ENCODE data around the gene TSEN34.
A peak's percentile ranks its signal among the peaks of the same experiment; 100 is the strongest.
"Not testable (repeated sequence)": the region's sequence is repeated elsewhere in the genome, so short reads cannot be mapped to it uniquely, and the experiment has no call there.

Gene TSEN34

DNA sequence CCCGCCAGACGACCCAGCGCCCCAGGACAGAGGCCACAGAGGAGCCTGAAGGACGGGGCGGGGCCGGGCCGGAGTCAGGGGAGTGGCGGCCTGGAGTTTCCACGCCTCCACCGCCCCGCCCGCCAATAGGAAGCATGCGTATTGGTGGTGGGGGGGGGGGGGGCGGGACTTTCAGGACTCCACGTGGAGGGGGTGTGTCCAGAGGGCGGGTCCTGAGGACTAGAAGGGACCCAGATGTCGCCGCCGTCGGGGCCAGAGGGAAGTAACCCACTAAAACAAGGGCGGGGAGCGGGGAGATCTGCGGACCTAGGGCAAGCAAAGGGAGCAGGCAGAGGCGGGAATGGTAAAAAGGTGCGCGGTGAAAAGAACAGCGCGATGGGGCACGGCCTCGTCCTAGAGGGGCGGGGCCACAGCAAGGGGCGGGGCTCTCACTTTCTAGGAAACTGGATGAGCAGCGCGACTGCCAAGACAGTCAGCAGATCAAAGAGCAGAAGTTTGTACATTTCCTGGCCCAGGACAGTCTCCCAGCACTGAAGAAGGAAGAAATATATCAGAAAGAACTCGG, 28.8 kb upstream of the TSEN34 start:
- peak; percentile 70 for DNase-seq (ENCODE audit: low read depth)

DNA sequence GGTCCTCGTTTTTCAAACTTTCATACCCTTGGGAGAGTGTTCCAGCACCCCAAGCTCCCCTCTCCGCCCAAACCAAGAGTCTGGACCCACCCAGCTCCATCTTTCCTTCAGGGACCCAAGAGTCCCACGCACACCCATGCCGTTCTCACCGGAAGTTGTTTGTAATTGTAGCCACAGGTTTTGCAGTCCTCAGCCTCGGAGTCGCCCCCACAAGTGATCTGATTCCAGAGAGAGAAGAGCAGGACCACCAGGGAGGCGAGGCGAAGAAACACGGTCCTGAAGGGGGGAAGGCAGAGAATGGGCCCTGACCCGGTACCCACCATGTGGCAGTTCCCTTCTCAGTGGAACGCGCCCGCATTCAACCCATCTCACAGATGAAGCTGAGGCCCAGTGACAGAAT, 28.2 kb upstream of the TSEN34 start:
- no peak for DNase-seq (ENCODE audit: low read depth)

DNA sequence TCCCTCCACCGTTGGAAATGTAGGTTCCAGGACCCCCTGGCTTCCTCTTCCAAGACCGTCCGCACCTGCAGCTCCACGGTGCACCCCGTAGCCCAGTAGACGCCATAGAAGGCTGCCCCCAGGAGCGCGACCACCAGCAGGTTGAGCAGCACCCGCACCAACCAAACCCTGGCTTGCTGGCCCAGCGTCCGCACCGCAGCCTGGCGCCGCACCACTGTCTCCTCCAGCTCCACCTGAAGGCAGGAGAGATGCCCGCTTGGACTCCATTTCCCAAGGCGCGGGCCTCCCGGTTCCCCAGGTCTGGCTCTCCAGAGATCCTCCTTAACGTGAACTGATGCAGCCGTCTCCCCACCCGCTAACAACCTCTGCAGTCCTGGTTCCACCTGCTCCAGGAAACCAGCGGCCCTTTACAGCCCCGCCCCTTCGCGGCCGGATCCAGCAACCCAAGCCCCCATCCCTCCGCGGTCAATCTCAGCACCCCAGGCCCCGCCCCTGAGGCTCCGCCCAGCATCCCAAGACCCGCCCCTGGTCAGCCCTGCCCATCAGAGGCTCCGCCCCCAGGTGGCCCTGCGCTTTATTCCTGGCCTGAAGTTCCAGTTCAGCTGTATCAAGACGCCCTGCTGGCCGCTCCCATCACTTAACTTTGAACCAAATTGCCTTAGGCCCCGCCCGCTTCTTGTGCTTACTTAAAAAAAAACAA, 26.6 kb upstream of the TSEN34 start:
- DNase-seq (ENCODE audit: low read depth), result no peak

DNA sequence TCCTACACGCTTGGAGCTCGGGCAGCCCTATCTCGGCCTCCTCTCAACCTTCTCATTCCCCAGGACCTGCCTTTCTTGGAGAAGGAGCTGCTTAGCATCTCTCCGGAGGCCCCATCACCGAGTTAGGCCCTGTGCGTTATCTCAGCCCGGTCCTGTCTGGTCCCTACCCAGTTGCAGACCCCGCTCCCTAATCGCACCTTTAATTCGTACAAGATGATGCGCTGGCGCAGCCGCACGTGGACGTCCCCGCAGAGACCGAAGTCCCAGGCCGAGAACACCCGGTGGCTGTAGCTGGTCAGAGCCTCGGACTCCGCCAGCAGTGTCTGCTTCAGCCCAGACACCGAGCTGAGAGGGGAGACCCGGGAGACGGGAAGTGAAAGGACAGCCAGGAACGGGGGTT, 25.9 kb upstream of the TSEN34 start:
- no peak for DNase-seq (ENCODE audit: low read depth)

DNA sequence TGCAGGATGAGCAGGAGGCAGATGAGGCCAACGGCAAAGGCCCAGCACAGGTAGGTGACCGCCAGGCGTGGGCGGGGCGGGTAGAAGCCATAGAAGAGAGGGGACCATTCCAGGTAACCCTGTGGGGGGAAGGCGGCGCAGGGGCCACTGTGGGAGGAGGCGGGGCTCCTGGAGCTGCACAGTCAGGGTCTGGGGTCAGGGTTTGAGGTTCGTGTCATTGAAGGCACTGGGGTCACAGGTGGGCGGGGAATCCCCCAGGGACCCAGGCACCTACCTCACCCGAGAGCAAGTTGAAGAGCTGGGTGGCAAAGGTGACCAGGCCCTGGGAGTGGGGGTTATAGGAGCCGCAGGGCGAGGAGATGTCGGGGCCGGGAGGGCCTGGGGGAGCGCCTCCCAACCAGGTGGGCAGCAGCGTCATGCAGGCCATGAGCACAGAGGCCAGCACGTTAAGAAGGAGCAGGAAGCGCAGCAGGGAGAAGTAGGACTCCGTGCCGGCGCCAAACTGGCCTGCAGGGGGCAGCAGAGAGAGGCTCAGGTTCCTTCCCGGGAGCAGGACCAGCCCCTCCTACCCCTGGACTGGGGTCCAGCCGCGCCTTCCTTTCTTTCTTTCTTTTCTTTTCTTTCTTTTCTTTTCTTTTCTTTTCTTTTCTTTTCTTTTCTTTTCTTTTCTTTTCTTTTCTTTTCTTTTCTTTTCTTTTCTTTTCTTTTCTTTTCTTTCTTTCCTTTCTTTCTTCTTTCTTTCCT, 22.8 kb upstream of the TSEN34 start:
- DNase-seq (ENCODE audit: low read depth), result peak; percentile 89

DNA sequence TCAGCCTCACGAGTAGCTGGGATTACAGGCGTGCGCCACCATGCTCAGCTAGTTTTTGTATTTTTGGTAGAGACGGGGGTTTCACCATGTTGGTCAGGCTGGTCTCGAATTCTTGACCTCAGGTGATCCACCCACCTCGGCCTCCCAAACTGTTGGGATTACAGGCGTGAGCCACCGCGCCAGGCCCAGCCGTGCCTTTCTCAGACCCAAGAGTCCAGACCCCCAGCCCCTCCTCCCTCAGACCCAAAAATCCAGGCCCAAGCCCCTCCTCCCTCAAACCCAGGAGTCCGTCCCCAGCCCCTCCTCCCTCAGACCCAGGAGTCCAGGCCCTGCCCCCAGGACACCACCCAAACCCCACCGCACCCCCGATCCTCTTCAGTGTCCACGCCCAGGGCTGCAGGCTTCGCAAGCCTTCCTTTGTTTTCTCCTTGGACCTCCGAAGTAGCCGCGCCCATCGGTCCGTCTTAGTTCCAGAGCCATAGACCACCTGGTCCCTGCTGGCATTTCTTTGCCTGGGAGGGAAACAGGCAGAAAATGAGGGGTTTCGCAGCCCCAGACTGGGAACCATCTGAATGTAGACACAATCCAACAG, 21.9 kb upstream of the TSEN34 start:
- DNase-seq (ENCODE audit: low read depth), result no peak

DNA sequence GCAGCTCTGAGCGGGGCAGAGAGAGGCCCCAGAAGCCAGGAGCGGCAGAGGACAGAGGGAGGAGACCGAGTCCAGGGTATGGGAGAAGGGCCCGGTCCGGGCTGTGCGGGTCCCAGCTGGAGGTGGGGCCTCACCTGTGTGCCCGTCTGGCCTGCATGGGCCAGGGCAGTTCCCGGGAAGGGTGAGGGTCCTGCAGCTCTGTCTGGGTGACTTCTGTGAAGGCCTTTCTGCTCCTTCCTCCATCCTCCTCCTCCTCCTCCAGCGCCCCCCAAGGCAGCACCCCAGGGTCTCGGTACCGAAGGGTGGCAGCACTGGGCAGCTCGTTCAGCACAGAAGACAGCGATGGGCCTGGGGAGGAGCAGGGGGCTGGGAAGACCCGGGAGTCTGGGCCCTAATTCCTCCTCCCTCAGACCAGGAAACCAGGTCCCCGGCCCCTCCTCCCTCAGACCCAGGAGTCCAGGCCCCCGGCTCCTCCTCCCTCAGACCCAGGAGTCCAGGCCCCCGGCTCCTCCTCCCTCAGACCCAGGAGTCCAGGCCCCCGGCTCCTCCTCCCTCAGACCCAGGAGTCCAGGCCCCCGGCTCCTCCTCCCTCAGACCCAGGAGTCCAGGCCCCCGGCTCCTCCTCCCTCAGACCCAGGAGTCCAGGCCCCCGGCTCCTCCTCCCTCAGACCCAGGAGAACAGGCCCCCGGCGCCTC, 19.2 kb upstream of the TSEN34 start:
- not testable (repeated sequence) for DNase-seq (ENCODE audit: low read depth)

DNA sequence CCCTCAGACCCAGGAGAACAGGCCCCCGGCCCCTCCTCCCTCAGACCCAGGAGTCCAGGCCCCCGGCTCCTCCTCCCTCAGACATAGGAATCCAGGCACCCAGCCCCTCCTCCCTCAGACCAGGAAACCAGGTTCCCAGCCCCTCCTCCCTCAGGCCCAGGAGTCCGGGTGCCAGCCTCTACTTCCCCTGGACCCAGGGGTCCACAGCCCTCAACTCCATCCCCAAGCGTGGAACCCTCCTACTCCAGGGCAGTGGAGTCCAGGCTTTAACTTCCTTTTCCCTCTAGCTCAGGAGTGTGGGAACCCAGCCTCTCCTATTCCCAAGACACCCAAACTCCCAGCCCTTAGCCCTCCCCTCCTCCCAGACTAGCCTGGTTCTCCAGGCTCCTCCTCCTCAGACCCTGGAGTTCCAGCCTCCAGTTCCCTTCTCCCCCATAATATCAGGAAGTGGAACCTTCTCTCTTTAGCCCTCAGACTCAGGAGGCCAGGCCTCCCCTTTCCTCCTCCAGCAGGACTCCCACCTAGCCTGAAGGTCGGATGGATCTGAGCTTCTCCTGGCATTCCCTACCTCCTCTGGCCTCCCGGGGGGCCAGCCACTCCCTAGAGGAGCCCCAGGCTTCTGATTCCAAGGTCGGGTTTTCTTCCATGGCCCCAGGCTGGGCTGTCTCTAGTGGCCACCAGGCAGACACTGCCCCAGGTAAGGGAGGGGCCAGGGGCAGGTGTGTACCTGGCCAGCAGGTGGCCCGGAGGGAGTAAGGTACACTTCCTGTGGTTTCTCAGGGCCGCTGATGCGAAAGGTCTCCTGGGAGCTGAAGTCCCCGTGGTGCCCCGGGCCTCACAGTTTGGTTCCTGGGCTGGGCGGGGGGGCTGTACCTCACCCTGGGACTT, 18.4 kb upstream of the TSEN34 start, which contains the start of gene TMC4:
Gene TMC4 (minus strand): TSS at position 690 of the 888 bp plus-strand sequence. CDS start 43 bp downstream, at position 647.
- DNase-seq (ENCODE audit: low read depth), result no peak

DNA sequence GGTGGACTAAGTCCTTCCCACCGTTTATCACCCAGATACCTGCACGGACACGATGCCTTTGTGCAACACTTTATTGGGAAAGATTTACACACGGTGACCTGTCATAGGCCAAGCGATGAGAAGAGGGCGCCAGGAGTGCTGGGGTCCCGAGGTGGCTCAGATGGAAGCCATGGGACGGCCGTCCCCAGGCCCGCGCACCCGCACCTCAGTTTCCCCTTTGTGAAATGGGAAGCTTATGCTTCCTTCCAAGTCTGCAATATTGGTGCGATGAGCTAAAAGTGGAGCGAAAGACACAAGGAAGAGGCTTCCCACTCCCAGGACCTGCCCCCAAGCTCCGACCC, 17.8 kb upstream of the TSEN34 start:
- no peak for DNase-seq (ENCODE audit: low read depth)

DNA sequence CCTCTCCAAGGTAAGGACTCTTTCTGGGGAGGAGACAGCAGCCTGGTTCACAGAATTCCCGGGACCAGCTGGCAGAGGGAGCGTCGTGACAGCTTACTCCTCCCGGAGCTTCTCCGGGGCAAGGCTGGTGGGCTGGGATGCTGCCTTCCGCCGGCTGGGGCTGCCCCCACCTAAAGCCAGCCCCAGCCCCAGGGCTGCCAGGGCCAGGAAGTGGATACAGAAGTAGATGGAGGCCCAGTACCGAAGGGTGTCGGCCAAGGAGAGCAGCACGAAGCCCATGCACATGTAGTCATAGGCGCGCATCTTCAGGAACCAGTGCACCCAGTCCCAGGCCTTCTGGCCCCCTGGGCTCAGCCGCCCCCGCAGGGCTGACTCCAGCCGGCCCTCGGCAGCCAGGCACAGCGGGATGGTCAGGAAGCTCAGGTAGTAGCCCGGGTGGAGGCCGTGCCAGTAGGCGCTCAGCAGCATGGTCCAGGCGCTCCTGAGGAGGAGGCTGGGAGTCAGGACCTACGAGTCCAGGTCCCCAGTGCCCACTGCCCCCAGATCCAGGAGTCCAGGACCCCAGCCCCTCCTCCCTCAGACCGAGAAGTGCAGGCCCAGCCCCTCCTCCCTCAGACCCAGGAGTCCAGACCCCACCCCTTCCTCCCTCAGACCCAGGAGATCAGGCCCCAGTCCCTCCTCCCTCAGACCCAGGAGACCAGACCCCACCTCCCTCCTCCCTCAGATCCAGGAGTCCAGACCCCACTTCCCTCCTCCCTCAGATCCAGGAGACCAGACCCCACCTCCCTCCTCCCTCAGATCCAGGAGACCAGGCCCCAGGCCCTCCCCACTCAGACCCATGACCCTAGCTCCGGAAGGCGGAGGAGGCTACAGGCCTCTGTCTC, 16.9 kb upstream of the TSEN34 start:
- no peak for DNase-seq (ENCODE audit: low read depth)

DNA sequence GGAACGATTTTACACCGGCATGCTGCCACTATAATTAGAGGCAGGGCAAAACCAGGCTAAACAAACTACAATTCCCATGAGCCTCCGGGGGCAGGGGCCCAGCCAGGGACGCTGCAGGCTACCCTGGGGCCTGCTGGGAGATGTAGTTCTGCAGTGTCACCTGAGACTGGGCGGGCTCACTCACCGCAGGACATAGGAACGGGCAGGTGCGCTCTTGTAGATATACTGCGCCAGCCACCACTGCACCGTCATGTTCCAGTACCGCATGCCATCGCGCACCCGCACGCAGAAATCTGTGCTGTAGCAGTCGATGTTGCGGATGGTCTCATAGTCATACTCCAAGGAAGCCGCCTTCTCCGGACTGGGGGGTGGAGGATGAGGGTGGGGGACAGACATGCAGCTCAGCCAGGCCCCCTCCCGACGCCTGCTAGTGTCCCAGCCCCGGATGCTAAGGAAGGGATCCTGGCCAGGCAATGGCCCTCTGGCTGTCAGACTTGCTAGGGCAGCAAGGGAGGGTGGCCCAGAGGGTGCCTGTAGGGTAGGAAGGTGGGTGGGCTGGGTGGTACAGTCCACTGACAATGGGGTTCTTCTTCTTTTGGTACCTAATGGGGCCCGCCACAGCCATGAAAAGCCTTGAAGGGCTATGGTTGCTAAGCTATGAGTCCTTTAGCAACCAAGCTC, 12.4 kb upstream of the TSEN34 start:
- DNase-seq (ENCODE audit: low read depth), result no peak

DNA sequence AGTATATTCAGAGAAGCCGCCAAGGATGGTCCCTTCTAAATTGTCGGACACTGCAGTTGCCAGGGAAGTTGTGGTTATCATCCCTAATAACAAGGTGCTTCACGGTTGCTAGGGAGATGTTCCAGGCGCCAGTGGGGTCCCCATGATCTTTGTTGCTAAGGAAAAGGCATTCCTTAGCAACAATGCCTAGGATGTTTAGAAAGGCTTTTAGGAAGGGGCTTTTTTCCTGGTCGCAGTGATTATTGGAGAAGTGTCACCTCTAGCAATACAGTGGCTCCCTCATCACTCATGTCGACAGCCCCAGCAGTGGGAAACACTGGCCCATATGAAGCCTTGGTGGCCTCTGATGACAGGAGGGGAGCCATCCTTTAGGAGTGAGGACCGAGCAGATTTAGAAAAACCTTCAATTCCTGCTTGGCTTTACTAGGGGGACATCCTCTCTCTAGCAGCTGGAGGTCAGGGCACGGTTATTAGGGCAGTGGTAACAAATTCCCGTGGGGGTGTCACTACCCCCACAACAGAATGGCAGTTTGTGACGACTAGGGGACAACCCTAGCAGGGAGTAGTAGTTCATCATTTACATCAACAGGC, 11.8 kb upstream of the TSEN34 start:
- no peak for DNase-seq (ENCODE audit: low read depth)

DNA sequence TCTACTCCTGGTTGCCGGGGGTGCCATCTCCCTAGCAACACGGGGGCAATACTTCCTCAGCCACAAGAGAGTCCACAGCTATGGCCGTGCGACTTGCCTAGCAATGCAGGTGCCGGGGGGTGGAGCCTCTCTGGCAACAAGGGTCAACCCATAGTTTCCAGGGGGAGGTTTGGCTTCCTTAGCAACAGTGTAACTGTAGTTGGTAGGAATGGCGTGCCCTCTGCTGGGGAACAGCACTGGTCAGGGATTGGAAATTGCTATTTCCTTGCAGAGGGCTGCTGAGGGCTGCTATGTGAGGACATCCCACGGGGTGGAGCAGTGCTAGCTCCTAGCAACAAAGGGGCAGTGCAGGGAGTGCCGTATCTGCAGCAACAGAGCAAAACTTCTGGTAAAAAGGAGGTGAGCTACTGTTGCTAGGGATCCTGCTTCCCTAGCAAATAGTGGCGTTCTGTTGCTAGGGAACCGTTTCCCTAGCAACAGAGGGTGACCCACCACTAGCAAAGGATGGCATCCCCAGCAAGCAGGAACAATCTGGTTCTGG, 11.1 kb upstream of the TSEN34 start:
- DNase-seq (ENCODE audit: low read depth), result no peak

DNA sequence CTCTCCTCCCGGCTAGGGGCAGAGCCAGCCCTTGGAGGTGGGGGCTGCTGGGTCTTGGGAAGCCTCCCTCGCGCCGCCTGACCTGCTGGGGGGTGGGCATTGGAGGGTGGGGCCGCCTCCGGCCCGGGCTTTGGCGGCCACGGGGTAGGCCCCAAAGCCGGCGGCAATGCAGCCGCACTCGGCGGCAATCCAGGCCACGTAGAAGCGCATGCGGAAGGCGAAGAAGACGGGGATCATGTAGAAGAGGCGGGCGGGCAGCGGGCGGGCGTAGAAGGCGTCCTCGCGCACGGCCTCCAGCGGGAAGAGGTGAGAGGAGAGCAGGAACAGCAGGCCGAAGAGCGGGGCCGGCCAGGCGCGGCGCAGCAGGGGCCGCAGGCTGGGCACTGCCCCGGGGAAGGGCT, 10.4 kb upstream of the TSEN34 start:
- no peak for DNase-seq (ENCODE audit: low read depth)

DNA sequence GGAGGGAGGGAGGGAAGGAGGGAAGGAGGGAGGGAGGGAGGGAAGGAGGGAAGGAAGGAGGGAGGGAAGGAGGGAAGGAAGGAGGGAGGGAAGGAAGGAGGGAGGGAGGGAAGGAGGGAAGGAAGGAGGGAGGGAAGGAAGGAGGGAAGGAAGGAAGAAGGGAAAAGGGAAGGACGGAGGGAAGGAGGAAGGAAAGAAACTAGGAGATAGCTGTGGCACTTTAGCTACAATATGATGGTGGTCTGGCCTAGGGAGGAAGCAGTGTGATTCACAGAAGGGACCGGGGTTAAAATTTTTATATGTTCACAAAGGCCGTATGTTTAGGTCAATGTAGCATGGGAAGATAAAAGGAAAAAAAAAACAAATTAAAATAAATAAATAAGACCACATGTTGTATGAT, 9.2 kb upstream of the TSEN34 start:
- not testable (repeated sequence) for DNase-seq (ENCODE audit: low read depth)

DNA sequence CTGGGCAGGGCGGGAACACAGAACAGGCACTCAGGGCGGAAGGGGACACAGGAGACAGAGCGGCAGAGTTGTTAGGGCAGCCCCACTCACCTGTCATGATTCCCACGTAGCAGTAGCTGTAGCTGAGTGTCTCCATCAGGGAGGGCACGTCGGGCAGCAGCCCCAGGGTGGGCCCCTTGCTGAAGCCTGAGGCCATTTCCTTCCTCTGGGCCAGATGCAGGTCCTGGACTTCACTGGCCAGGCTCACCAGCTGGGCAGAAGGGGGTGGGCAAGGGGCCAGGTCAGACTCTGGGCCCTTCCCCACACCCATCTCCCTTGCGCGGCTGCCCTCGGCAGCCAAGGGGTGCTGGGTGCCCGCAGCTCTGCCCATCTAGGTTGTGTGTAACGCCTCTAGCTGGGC, 7.7 kb upstream of the TSEN34 start:
- DNase-seq (ENCODE audit: low read depth), result no peak

DNA sequence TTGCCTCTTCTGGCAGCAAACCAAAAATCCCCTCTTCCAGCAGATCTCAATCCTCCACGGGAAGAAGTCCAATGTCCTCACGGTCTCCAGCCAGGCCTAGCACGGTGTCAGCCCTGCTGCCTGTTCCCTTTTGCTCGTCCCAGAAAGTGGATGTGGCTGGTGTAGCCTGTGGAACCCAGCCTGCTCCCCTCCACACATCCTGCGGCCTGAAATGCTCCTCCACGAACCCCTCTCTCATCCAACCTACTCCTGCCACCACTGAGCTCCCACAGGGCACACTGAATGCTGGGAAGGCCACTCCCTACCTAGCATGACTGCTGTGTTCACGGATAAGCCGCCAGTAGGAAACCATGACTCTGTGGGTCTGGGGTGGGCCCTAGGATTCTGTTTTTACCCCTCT, 4.8 kb upstream of the TSEN34 start:
- no peak for DNase-seq (ENCODE audit: low read depth)

DNA sequence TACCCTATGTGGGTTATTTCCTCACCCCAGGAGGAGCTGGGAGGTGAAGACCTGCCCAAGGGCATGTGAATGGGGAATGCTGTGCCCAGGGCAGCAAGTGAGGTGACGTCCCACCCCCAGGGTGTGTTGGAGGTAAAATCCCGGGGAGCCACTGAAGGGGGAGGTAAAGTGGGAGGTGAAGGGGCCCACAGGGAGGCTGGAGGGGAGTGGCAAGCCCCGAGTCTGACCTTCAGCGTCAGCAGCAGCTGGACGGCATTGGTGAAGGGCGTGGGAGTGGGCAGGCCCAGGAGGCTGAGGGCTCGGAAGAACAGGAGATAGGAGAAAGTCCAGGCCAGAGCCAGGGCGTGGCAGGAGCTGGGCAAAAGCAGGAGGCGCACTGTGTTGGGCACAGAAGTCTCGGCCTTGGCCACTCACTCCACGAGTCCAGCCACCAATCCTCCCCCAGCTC, 4.2 kb upstream of the TSEN34 start:
- DNase-seq (ENCODE audit: low read depth), result no peak
